Measurements from ENCODE around the gene FOXP1.

- TF ChIP-seq POLR2A (IDR thresholded peaks at IDR 0.05) (no peak), EP300 (IDR thresholded peaks at IDR 0.05) (no peak)
These were observed 132.5 kb downstream of the FOXP1 start for GRCh38 chr3:71451060-71451459.
